Measurements from ENCODE around the gene EXO1.

Gene EXO1

GRCh38 chr1:241895013-241895412, 47.0 kb downstream of the EXO1 start:
- no peak for DNase-seq

GRCh38 chr1:241896670-241896962, 48.6 kb downstream of the EXO1 start:
- no peak for DNase-seq

- DNase-seq: peak; percentile 36 to 71
Measured at GRCh38 chr1:241899210-241899609, 51.2 kb downstream of the EXO1 start.

GRCh38 chr1:241900381-241900780, 52.4 kb downstream of the EXO1 start:
- no peak for DNase-seq

DNA sequence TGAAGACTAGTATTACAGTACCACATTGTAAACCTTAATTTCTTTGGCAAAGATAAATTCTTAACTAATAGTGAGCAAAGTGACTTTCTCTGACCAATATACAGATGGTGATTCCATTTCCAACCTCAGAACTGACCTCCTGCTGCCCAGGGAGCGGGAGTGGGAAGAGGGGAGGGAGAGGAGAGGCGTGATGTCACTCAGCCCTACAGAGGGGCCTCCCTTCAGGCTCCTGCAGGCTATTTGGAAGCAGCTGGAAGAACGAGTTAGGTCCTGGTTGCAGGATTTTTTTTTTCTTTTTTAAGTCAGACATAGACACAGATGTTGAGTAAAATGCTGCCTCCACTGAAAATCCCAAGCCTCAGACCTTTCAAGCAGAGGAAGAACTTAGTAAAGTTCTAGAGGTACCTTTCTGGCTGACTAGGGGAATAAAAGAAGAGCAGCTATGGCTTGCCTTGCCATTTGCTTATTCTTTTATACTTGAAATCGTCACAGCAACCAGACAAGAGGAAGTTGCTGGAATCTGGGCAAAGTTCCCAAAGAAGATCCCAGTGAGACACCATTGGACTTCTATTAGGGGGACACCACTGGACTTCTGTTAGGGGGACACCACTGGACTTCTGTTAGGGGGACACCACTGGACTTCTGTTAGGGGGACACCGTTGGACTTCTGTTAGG, 54.5 kb downstream of the EXO1 start:
- peak in 1 of 2 donors; percentile 13 for DNase-seq

- DNase-seq: no peak
Measured at GRCh38 chr1:241916196-241916595, 68.2 kb downstream of the EXO1 start.

DNA sequence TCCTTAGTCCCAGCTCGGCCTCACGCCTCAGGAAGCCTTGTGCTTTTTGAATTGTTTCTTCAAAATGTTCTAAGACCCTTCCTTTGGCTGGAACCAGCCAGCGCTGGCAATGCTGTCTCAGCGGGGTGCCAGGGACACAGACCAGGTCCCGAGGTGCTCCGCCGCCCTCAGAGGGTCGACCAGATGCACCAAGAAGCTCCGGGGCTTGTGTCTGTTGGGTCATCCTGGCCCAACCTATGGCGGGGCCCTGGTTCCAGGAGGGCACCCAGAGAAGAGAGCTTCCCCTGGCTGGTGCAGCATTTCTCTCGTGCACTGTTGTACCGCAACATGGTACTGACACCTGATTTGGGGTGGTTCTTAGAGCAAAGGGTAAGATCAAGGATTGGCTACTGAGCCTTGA, 69.5 kb downstream of the EXO1 start:
- DNase-seq: no peak

DNA sequence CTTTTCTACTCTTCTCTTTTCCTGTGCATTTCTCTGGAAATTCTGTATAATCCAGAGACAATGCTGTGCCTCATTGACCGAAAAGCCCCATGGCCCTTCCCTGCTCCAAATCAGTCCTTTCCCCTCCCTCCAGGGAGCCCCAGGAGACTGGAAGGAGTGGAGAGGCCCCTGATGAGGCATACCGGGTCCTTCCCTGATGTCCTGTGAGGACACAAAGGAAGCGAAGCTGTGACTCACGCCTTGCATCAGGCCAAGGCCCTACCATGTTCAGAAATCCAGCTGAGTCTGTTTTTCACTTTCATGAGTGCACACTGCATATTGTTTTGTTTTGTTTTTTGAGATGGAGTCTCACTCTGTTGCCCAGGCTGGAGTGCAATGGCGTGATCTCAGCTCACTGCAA, 70.9 kb downstream of the EXO1 start:
- peak in 1 of 2 donors; percentile 42 for DNase-seq

- no peak for DNase-seq
Measured at GRCh38 chr1:241924080-241924808, 76.2 kb downstream of the EXO1 start.

GRCh38 chr1:241926141-241926540, 78.1 kb downstream of the EXO1 start:
- DNase-seq: no peak

DNA sequence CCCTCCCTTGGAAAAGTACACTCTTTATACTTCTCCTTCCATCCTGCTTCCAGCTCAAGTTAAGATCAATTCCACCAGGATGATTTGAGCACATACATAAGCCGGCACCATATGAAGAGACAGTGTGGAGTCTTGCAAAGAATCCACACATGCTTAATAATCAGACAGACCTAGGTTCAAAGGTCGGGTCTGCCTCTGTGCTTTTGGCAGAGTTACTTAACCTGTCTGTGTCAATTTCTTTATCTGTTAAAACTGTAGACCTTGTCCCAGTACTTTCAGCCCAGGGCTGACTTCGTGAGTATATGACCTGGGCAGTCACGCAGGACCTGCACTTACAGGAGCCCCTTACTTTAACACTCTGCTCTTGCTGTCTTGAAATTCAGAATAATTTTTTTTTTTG, 79.3 kb downstream of the EXO1 start:
- no peak for DNase-seq

GRCh38 chr1:241932845-241933244, 84.8 kb downstream of the EXO1 start:
- no peak for DNase-seq

- no peak for DNase-seq
Measured at GRCh38 chr1:241934201-241934848, 86.3 kb downstream of the EXO1 start.

- DNase-seq: no peak
Measured at GRCh38 chr1:241934866-241935265, 86.9 kb downstream of the EXO1 start.

Data from inflammatory macrophage (primary cell).